IMR-90 (cell line): Measurements from ENCODE around the gene ARHGEF17. TPM values are rescaled to one million over a fixed set of nuclear protein-coding genes. Genes with fewer than 3 reads are reported as not detected.

Experiments
- ATAC-seq: fragments of 200-7000 bp; cut with Tn5 transposase; 2 replicates; pipeline ENCODE4 v1.9.1; 2020; ENCODE audit warnings: low read depth, mild to moderate bottlenecking, moderate library complexity
- BruUV-seq: library from RNA; stranded (reverse); fragments of 400-500 nt; replicated peaks from 2 replicates; lab custom pipeline; 2021; lab: Mats Ljungman, UMichigan
- CTCF ChIA-PET: fragments of 300-600 bp; formaldehyde crosslinking; extraction: SDS; loops from one replicate; lab custom pipeline; 2021; ENCODE audit warnings: antibody characterized with exemption; lab: Yijun Ruan, JAX
- POLR2A ChIA-PET: fragments of 300-600 bp; sonication (Branson Sonifier 250); formaldehyde crosslinking; loops from one replicate; lab custom pipeline; 2022; ENCODE audit warnings: antibody characterized with exemption; ENCODE audit not compliant: unreplicated experiment; lab: Charles Lee
- DNase-seq: peaks from one replicate; pipeline ENCODE4 v3.0.0; 2013
- H2AFZ ChIP-seq: replicated peaks from 2 replicates; pipeline ENCODE3; 2013; ENCODE audit warnings: low read length, mild to moderate bottlenecking; ENCODE audit not compliant: poor library complexity
- H2AK5ac ChIP-seq: 2 replicates; pipeline ENCODE4 v1.6.1; 2013; ENCODE audit warnings: low read depth, low read length, inconsistent platforms
- H2AK9ac ChIP-seq: replicated peaks from 2 replicates; pipeline ENCODE3; 2013; ENCODE audit warnings: mild to moderate bottlenecking, low read depth, low read length, moderate library complexity; ENCODE audit not compliant: poor library complexity
- H2BK120ac ChIP-seq: 2 replicates; pipeline ENCODE4 v1.6.1; 2013; ENCODE audit warnings: low read depth, low read length, inconsistent platforms
- H2BK15ac ChIP-seq: 3 replicates; pipeline ENCODE4 v1.6.1; 2013; ENCODE audit warnings: low read depth, low read length, inconsistent platforms
- H2BK20ac ChIP-seq: 2 replicates; pipeline ENCODE4 v1.6.1; 2013; ENCODE audit warnings: low read depth, mild to moderate bottlenecking, inconsistent platforms, low read length, moderate library complexity
- H2BK5ac ChIP-seq: 2 replicates; pipeline ENCODE4 v1.6.1; 2013; ENCODE audit warnings: mild to moderate bottlenecking, low read depth, low read length, inconsistent platforms; ENCODE audit not compliant: poor library complexity, severe bottlenecking
- H3K14ac ChIP-seq: replicated peaks from 2 replicates; pipeline ENCODE4 v1.6.1; 2013; ENCODE audit warnings: low read depth, low read length, inconsistent platforms
- H3K18ac ChIP-seq: 2 replicates; pipeline ENCODE4 v1.6.1; 2013; ENCODE audit warnings: low read depth, low read length, control low read depth
- H3K23ac ChIP-seq: 2 replicates; pipeline ENCODE4 v1.6.1; 2013; ENCODE audit warnings: low read depth, low read length, inconsistent platforms
- H3K27ac ChIP-seq: 2 replicates; pipeline ENCODE4 v1.5.1; 2013; ENCODE audit warnings: mild to moderate bottlenecking, control low read depth, low read length; ENCODE audit not compliant: insufficient read depth
- H3K27me3 ChIP-seq: 2 replicates; pipeline ENCODE4 v1.6.1; 2013; ENCODE audit warnings: low read length; ENCODE audit not compliant: control insufficient read depth, insufficient read depth
- H3K36me3 ChIP-seq: 2 replicates; pipeline ENCODE4 v1.6.1; 2013; ENCODE audit warnings: low read length, mixed read lengths; ENCODE audit not compliant: control insufficient read depth, insufficient read depth
- H3K4ac ChIP-seq: 2 replicates; pipeline ENCODE4 v1.6.1; 2013; ENCODE audit warnings: low read depth, low read length, inconsistent platforms
- H3K4me1 ChIP-seq: 2 replicates; pipeline ENCODE4 v1.6.1; 2013; ENCODE audit warnings: low read length, mixed read lengths; ENCODE audit not compliant: control insufficient read depth, insufficient read depth
- H3K4me2 ChIP-seq: 2 replicates; pipeline ENCODE4 v1.6.1; 2013; ENCODE audit warnings: low read depth, mild to moderate bottlenecking, control low read depth, low read length, moderate library complexity
- H3K4me3 ChIP-seq: 2 replicates; pipeline ENCODE4 v1.5.1; 2013; ENCODE audit warnings: low read depth, mild to moderate bottlenecking, control low read depth, low read length, moderate library complexity; ENCODE audit not compliant: insufficient read depth
- H3K56ac ChIP-seq: 2 replicates; pipeline ENCODE4 v1.6.1; 2013; ENCODE audit warnings: low read length, inconsistent platforms; ENCODE audit not compliant: insufficient read depth; ENCODE audit errors: extremely low read depth
- H3K79me1 ChIP-seq, 2 experiments: 2 replicates each; pipeline ENCODE4 v1.6.1; 2013; ENCODE audit warnings: low read length in 2 of 2, inconsistent platforms in 1 of 2, low read depth in 1 of 2
- H3K9ac ChIP-seq: 2 replicates; pipeline ENCODE4 v1.6.1; 2013; ENCODE audit warnings: low read depth, low read length, control low read depth
- H3K9me1 ChIP-seq: 2 replicates; pipeline ENCODE4 v1.6.1; 2013; ENCODE audit warnings: low read length, inconsistent platforms; ENCODE audit not compliant: insufficient read depth
- H3K9me3 ChIP-seq: 2 replicates; pipeline ENCODE4 v1.6.1; 2013; ENCODE audit warnings: low read length; ENCODE audit not compliant: control insufficient read depth, insufficient read depth
- H4K20me1 ChIP-seq: 2 replicates; pipeline ENCODE4 v1.6.1; 2013; ENCODE audit warnings: low read length, inconsistent platforms; ENCODE audit not compliant: insufficient read depth
- H4K5ac ChIP-seq: 2 replicates; pipeline ENCODE4 v1.6.1; 2013; ENCODE audit warnings: mild to moderate bottlenecking, low read depth, low read length, control low read depth
- H4K8ac ChIP-seq, 2 experiments: 2 replicates each; pipeline ENCODE4 v1.6.1; 2013; ENCODE audit warnings: low read depth in 2 of 2, low read length in 2 of 2, control low read depth in 1 of 2, inconsistent platforms in 1 of 2
- H4K91ac ChIP-seq: 2 replicates; pipeline ENCODE4 v1.6.1; 2013; ENCODE audit warnings: low read depth, low read length, inconsistent platforms; ENCODE audit not compliant: insufficient read depth
- CHD1 ChIP-seq: IDR thresholded peaks from 2 replicates; pipeline ENCODE4 v1.6.1; 2012; ENCODE audit warnings: low read depth, low read length, improper control_type of control experiment
- RAD21 ChIP-seq: IDR thresholded peaks from 2 replicates; pipeline ENCODE4 v1.6.1; 2012; ENCODE audit warnings: low read length, improper control_type of control experiment
- WGBS, 2 experiments: methylation state at CpG; one replicate each; pipeline versions ENCODE4 v1.1.5 to v1.1.7; 2013; ENCODE audit warnings: missing lambda C conversion rate in 2 of 2; ENCODE audit not compliant: insufficient read length in 1 of 2; ENCODE audit errors: extremely low coverage in 2 of 2; 5-methylcytosine and 5-hydroxymethylcytosine counted together
- dilution Hi-C: fragments of 300-500 bp; cut with HindIII; formaldehyde crosslinking; loops from one replicate; pipeline ENCODE4 v1.14.3; 2018; ENCODE audit warnings: low sequenced_read_pairs; ENCODE audit not compliant: unreplicated experiment
- in situ Hi-C: fragments of 300-500 bp; cut with MboI; formaldehyde crosslinking; loops from 3 replicates; pipeline ENCODE4 v1.14.3; 2019; ENCODE audit warnings: low sequenced_read_pairs, inconsistent platforms, mixed read lengths
- intact Hi-C: fragments of 100-400 bp; cut with micrococcal nuclease; formaldehyde crosslinking; loops from 2 replicates; pipeline ENCODE4 v1.10.0; 2022
- polyA plus RNA-seq, 3 experiments: library from polyadenylated mRNA; depleted of rRNA; stranded (reverse); fragments of >200 nt; gene quantifications; 2 replicates each; pipeline ENCODE4 v1.2.3, GENCODE V29; 2012; ENCODE audit warnings: low replicate concordance in 1 of 3
- total RNA-seq: library from RNA; depleted of rRNA; stranded (reverse); fragments of >200 nt; gene quantifications from 2 replicates; pipeline ENCODE4 v1.2.3, GENCODE V29; 2012

ARHGEF17 gene
- total and polyA plus RNA-seq, 2 of the 4 experiments (the other 2 are of a cell fraction), result 21.7 to 97.7 TPM

- TF ChIP-seq RAD21, result no peak
- no peak for TF ChIP-seq CHD1
- Histone ChIP-seq H2BK5ac (no peak overlapping the region), H2BK120ac (no peak overlapping the region), H3K9me1 (peaks cover 10% of the 10 kb centered on the region), H3K9ac (no peak overlapping the region), H2AK5ac (no peak overlapping the region), H3K36me3 (peaks cover 85% of the 10 kb centered on the region), H2BK15ac (no peak overlapping the region), H3K79me1 (peaks cover 7 to 60% of the 10 kb centered on the region in 2 experiments), H3K4me2 (no peak overlapping the region), H3K27me3 (no peaks in the 10 kb centered on the region), H2BK20ac (no peak overlapping the region), H2AK9ac (no peak overlapping the region), H3K9me3 (no peaks in the 10 kb centered on the region), H3K56ac (no peak overlapping the region), H3K23ac (no peak overlapping the region), H2AFZ (peak overlapping the region; percentile 8), H4K8ac (no peak overlapping the region), H4K91ac (no peak overlapping the region), H3K4me3 (no peak overlapping the region), H3K14ac (no peak overlapping the region), H4K5ac (no peak overlapping the region), H3K4me1 (peaks cover 9% of the 10 kb centered on the region; the same call in 1 of the 2 replicates), H3K27ac (no peak overlapping the region), H3K18ac (no peak overlapping the region), H4K20me1 (peaks cover 45% of the 10 kb centered on the region), H3K4ac (no peak overlapping the region)
- dilution Hi-C loops (no loop called here), in situ Hi-C loops (no loop called here), intact Hi-C loops (no loop called here)
- CTCF ChIA-PET, result interaction anchor here (1.5 to 3.1 kb wide), 2 partner anchors 8 to 53 kb away, joined by 6 to 11 read pairs; no protein-coding TSS in a partner anchor
- DNase-seq (peak; percentile 22), ATAC-seq (no peak)
- 96% methylated on average over 9 of the region's 11 CpGs; no CpG with 5 or more reads in 1 of the 2 experiments for WGBS, 2 experiments
- no TSS peak for BruUV-seq
- POLR2A ChIA-PET, result no interaction called here
Observed at GRCh38 chr11:73359341-73359740, 51.3 kb downstream of the ARHGEF17 start.
